Measurements from ENCODE around the gene MED12L.

- TF ChIP-seq ATF3 (IDR thresholded peaks at IDR 0.05) (no peak), EZH2 (IDR thresholded peaks at IDR 0.05) (no peak), CTCF (IDR thresholded peaks at IDR 0.05 in 2 of 3, conservative IDR thresholded peaks at IDR 0.05 in 1 of 3; ENCODE audit: borderline replicate concordance in 1 of 3, insufficient read depth in 1 of 3, low read depth in 2 of 3, low read length in 2 of 3) (no peak), ZNF274 (IDR thresholded peaks at IDR 0.05; ENCODE audit: low read depth, low read length) (no peak), POLR2A (IDR thresholded peaks at IDR 0.05; ENCODE audit: borderline replicate concordance, extremely low read depth, insufficient read depth, insufficient read length) (no peak), SRF (IDR thresholded peaks at IDR 0.05; ENCODE audit: low read depth) (no peak), CEBPB (IDR thresholded peaks at IDR 0.05; ENCODE audit: low read depth) (no peak)
These were observed 174.2 kb downstream of the MED12L start for GRCh38 chr3:151259664-151260063.
